Measurements from ENCODE around the gene PRCC.

DNA sequence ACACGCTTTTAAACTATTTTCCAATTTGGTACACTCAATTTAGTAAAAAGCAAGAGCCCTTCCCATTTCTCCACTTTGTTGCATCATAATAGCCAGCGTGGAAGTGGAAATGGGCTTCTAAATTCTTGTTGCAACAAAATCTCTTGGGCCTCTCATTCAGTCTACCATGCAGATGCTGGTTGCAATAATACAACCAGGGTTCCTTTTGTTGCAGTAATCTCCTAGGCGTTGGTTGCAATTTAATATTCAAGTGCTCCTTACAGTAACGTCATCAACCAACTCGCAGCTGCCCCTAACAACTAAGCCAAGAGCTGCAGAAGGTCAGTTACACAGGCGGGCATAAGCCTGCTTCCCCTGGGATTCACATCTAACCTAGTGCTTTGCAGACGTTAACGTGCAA is 13.1 kb upstream of the PRCC start:
- TF ChIP-seq, protein P1, sequence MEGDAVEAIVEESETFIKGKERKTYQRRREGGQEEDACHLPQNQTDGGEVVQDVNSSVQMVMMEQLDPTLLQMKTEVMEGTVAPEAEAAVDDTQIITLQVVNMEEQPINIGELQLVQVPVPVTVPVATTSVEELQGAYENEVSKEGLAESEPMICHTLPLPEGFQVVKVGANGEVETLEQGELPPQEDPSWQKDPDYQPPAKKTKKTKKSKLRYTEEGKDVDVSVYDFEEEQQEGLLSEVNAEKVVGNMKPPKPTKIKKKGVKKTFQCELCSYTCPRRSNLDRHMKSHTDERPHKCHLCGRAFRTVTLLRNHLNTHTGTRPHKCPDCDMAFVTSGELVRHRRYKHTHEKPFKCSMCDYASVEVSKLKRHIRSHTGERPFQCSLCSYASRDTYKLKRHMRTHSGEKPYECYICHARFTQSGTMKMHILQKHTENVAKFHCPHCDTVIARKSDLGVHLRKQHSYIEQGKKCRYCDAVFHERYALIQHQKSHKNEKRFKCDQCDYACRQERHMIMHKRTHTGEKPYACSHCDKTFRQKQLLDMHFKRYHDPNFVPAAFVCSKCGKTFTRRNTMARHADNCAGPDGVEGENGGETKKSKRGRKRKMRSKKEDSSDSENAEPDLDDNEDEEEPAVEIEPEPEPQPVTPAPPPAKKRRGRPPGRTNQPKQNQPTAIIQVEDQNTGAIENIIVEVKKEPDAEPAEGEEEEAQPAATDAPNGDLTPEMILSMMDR (conservative IDR thresholded peaks at IDR 0.05 in 1 of 2, IDR thresholded peaks at IDR 0.05 in 1 of 2; ENCODE audit: extremely low read depth in 1 of 2, insufficient read depth in 1 of 2, low read depth in 1 of 2, low read length in 2 of 2) = no peak
- TF ChIP-seq EZH2 (IDR thresholded peaks at IDR 0.05; ENCODE audit: borderline replicate concordance, low read length) = no peak
